KG1 (cell line): ENCODE data around the gene PRR23E.

Source experiments
- DNase-seq: peaks from one replicate; lab custom pipeline; 2025; lab: John Stamatoyannopoulos, UW

PRR23E gene

DNA sequence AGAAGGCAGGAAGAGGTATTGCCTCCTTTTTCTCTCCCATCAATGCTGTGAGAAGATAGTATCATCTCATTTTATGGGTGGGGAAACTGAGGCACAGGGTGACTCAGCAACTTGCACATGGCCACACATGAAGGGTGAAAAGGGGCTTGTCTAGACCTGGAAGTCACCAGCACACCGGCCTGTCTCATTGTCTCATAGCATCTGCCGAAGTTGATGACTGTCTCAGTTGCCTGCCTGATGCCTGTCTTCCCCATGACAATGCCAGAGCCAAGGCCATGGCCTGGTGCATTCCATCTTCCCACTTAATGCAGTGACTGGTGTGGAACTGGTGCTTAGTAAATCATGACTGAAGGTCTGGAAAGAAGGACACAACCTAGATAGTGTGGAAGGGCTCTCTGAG is 27.9 kb upstream of the PRR23E start:
- no peak for DNase-seq

DNA sequence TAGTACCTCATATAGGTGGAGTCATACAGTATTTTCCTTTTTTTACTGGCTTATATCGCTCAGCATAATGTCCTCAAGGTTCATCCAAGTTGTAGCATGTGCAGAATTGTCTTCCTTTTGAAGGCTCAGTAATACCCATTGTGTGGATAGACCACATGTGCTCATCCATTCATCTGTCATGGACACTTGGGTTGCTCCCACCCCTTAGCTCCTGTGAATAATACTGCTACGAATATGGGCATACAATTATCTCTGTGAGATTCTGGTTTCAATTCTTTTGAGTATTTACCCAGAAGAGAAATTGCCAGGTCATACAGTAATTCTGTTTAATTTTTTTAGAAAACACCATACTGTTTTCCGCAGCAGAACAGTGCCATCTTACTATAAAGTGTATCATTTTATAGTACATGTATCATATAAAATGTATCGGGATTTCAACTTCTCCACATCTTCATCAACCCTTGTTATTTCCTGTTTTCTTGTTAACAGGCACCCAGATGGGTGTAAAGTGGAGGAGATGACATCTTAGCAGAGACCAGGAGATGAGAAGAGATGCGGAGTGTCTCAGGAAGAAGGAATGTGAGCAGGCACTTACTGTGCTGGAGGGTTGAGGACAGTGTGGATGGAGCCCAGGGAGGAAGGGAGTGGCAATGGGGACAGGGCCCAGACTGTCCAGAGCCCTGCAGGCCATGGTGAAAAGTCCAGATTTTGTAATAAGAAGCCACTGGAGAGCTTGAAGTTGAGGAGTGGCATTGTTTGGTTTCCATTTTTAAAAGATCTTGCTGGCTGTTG is 27.0 kb upstream of the PRR23E start:
- no peak for DNase-seq

DNA sequence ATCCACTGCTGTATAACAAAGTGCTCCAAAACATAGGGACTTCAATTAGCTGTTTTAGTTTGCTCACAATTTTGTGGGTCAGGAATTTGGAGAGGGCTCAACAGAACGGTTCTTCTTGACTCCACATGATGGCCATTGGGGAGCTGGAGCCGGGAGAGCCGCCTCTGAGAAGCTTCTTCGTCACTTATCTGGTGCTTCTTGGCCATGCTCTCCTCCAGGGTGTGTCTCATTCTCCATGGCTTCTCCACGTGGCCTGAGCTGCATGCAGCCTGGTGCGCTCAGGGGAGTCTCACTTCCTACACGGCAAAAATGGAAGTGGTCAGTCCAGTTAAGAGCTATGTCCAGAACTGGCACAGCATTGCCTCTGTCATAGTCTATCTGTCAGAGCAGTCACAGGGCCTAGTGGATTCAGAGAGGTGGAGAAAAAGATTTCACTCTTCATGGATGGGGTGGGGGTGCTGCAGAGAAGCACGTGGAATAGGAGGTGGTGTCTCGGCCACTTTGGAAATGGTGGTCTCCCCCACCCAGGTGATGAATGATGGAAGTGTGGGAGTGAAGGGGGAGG is 26.3 kb upstream of the PRR23E start:
- DNase-seq = no peak

DNA sequence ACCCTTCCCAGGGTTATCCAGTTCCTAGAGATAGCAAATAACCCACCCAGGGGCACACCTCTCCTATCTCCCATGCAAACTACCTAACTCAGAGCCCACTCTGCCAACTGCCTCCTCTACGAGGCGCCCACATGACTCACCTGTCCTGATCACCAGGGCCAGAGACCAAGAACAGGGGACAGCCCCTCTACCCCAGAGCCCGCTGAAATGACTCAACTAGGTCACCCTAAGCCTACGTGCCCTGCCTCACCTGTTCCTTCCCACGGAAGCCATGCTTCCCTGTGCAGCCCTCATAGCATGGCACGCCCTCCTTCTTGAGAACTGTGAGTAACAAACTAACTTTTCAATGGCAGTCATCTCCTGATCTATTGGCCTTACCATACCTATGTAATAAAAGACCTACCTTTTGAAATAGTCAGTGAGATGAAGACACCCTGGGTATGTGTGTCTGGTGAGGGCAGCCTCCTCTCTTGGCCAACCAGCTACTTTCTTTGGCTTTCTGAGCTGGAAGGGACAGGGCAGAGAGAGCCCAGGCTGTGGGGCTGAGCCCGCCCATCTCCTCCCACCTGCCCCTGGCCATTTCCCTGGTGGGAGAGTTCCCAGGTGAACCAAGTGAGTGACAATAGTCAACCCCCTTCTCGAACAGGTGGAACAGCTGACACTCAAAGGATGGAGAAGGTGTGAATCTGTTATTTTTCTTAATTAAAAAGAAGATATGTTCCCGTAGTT is 25.5 kb upstream of the PRR23E start:
- DNase-seq = no peak

DNA sequence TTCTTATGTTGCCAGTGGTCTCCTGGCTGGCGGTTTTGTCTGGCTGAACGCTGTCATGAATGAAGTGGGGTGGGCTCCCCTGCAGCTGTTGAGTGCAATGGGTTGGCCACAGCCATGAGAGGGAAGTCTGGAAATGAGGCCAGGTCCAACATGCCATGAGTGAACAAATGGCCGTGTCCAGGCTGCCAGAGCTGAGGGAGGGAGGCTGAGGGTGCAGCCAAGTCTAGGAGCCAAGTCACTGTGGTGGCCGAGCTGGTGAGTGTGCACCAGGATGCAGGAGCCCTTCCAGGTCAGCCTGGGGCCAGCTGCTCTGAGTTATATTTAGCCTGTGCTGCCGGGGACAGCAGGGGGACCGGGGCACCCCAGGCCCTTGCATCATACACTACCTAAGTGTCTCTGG is 24.7 kb upstream of the PRR23E start:
- no peak for DNase-seq

DNA sequence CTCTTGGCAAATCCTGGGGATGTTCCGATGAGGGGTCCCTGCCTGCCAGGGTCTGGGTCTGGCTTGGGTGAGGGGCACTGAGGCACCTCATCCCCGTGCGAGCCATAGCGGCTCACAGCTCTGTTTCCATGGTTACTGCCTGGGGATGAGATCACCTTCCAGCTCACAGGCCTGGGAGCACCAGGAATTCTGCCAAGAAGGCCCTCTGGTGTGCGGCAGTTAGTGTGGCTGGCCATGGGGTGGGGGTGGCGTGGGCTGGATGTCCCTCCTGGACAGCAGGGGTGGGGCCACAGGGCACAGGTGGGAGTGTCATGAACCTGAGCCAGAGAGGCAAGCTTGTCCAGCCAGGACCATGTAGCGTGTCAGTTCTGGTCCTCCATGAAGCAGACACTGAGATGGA is 22.1 kb upstream of the PRR23E start:
- no peak for DNase-seq

DNA sequence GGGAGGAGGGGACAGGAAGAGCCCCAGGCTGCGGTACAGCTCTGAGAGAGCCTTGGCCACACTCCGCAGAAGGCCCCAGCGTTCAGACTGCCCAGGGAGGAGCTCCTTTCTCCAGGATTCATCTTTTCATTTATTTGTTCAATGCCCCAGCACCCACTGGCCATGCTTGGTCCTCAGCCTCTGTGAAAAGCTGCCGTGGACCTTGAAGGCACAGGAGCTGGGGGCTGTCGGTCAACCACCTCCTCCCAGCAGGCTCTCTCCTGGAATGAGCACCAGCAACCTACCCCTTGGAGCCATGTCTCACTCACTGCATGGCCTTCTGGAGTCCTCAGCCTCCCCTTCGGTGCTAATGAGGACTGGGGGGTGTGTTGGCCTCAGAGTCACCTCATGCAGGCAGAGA is 21.6 kb upstream of the PRR23E start:
- no peak for DNase-seq

DNA sequence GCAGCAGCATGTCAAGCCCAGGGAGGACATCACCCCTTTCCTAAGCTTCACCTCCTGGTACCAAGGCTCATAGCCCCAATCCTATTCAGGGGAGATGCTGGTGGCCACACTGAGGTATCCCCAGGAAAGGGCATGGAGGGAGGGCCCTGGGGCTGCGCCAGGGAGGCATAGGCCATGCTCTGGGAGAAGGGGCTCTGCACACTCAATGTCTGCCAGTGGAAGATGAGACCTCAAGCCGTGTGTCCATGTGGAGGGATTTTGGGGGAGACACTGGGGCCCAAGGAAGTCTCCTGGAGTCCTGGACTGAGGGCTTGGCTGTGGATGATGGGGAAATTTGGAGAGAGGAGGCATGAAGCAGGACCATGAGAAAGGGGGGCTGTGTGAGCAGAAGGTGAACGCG is 21.2 kb upstream of the PRR23E start:
- DNase-seq = no peak

DNA sequence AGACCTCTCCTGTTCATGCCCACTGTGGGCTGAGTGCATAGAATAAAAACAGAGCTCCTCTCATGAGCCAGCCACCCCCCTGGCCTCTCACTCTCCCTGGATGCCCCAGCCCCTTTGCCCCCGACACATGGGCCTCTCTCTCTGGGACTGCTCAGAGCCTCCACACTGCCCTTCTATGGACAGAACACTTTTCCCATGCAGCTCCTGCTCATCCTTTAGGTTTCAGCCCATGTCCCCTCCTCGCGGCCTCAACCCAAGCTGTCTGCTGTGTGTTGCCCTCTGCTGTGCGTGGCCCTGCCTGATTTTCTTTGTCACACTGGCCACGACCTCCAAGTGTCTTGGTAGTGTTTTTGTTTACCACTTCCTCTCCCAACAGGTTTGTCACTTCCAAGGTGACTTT is 20.7 kb upstream of the PRR23E start:
- no peak for DNase-seq

DNA sequence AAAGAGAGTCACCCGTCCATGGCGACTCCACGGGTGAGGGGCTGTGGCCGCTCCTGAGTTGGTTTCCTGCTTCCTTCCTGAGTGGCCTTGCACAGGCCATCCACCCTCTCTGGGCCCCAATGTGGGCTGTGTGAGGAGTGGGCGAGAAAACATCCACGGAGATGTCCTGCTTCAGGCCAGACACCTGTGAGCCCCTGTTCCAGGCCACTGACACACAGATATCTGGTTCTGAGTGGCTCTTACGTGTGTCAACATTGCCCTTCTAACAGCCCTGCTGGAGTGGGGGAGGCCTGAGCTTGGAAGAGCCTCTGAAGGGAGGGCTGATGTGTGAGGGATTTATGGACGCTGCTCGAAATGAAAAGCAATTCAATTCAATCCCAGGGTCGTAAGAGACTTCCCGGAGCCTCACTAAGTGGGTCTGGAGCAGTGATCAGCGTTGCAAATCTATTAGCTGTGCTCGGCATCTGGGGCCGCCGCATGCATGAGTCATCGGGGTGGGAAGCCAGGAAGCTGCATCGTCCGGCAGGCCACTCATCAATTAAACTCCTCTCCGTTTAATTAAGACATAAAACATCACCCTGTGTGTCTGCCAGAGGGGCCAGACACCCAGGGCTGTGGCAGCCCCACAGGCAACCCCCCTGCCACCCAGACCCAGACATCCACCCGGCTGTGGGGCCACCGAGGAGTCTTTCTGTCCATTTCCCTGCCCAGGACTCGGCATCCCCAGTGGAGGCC is 20.0 kb upstream of the PRR23E start:
- no peak for DNase-seq

DNA sequence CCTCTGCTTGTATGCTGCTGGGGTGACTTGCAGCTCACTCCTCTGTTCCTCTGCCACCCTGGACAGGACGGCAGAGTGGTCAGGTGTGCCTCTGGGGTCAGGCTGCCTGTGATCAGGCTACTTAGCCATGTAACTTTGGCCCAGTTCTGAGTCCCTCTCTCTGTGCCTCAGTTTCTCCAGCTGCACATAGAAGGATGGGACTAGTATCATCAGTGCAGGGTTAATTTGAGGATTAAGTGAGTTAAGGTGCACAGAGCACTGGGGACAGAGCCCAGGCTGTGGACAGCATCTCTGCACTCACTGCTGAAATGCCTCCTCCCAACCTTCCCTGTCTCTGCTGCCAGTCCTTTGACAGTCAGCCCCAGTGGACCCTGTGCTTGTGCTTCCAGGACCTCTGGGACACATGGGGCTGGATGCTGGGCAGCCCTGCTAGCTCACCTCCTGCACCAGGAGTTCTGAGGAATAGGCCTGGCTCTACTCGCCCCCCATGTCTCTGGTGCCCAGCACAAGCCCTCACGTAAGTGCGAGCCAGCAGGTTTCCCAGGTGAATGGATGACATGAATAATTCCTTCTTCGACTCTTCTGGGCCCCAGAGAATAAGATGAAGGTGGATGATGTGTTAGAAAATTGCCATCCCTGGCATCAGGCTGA is 19.3 kb upstream of the PRR23E start:
- no peak for DNase-seq

DNA sequence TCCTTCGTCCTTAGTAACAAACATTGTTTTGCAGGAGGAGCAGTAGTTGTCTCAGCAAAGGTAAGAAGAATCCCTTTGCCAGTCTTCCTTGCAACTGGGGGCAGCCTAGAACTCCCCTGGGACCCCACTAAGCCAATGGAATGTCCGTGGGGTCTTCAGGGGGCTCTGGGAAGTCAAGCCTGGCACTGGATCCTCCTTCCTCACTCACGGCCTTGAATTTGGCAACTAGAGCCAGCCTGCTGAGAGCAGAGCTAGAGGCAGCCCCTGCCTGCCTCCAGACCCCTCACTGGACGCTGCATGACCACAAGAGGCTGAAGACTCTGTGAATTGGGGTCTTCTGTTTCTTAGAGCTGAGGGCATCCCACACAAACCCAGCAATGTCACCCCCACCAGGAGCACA is 18.6 kb upstream of the PRR23E start:
- DNase-seq = no peak

DNA sequence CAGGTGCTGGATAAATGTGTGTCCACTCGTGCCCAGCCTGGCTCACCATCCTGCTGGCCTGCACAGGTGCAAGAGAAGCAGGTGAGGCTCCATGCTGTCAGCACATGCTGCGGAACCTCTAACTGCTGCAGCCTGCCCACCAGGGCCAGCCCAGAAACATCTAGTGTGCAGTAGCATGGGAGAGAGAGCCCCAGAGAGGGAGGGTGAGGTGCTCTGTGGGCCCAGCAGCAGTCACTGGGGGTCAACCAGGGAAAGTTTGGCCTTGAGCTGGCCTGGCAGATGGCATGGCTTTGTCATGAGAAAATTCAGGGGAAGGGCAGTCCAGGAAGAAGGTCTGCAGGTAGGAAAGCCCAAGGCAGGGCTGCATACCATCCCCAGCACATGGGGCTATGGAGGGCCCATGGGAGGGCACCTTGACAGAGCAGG is 18.2 kb upstream of the PRR23E start:
- no peak for DNase-seq

DNA sequence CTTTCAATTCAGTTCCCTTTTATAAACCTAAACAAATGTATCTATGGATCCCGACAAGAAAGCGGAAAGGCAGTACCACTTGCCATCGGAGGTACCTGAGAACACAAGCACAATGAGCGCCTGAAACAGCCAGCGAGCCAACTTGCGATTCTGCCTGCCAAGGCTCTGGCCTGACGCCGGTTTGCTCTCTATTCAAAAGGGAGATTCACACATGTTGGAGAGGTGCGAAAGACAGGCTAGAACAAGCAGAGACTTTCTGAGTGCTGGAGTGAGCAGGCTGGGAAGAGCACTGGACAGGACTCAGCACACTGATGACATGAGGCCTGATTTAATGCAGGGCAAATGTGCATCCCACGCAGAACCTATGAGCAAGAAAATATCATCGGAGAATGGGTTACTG is 17.7 kb upstream of the PRR23E start:
- DNase-seq = no peak

DNA sequence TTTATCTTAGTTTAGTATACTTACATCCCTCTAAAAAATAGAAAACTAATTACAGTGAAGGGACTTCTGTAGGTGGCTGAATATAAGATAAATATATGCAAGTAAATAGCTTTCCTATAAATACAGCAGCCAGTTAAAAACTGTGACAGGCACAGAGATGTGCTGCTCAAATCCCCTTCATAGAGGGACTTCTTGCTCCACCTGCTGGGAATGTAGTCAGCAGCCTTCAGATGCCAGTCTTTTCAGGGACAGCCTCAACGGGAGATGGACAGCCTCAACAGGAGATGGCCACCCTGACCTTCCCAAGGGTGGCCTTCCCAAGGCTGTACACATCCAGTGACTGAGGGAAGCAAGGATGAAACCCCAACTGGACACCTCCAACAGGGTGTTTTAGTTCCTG is 15.7 kb upstream of the PRR23E start:
- no peak for DNase-seq

DNA sequence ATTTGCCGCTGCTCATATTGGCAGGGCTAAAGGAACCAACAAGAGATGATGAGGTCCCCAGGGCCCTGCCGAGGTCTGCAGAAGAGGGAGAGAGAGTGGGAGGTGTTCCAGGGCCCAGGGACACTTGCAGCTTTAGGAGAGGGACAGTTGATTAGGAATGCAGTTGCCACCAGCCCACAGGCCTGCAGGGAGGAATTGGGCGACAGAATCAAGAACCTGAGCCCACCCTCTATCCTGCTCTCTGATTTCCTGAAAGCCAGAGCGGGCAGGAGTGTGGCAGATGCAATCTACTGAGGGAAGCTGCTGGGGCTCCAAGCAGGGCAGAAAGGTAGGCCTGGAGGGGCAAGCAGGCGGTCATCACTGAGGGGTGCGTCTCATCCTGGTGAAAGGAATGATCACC is 12.1 kb upstream of the PRR23E start:
- DNase-seq = no peak

DNA sequence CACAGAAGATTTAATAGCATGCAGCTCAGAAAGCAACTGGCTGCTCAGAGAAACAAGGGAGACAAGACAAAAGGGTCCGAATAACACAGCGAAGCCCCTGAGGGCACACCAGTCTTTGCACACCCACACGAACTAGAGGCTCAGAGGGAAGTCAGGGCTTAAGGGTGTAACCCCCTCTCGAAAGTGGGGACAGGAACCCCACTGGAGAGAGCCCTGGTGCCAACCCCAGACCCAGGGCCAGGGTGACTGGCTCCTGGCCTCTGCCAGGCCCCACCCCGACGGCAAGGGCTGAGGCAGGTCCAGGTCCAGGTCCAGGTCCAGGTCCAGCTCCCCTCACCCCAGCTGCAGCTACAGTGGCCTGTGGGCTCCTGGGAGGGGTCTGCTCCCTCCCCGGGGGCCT is 10.5 kb upstream of the PRR23E start:
- DNase-seq = no peak

DNA sequence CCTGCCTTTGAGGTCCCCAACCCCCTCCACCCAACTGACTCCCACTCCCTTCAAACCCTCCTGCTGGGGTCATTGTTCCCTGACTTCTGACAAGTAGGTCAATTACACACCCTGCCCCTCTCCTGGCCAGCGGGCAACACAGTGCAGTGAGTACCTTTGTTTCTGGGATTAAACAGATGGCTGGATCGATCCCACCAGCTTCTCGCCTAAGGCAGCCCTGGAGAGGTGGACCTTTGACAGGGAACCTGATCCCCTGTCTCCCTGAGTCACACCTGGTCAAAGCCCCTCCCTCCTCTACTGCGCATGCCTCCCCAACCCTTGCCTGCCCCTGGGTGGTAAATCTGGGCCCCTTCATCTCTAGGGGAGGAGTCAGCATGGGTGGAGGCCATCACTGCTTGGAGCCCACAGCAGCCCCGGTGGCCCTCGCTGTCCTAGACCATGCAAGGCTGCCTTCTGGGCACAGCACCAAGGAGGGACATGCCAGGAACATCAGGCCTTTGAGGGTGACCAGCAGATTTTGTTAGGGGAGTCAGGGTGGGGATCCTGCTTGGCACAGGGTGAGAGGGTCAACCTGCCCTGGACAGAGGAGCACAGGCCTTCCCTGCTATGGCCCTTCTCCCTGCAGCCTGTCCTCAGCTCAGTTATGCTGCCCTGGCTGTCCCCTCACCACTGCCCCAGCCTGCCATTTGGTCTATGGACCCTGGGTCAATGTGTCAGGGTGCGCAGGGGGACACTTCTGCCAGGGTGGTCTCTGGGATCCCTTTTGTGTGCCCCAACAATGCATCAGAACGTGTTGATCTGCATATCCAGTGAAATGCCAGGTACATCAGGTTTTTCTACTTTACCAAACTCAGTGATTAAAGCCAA is 9.8 kb upstream of the PRR23E start:
- no peak for DNase-seq

DNA sequence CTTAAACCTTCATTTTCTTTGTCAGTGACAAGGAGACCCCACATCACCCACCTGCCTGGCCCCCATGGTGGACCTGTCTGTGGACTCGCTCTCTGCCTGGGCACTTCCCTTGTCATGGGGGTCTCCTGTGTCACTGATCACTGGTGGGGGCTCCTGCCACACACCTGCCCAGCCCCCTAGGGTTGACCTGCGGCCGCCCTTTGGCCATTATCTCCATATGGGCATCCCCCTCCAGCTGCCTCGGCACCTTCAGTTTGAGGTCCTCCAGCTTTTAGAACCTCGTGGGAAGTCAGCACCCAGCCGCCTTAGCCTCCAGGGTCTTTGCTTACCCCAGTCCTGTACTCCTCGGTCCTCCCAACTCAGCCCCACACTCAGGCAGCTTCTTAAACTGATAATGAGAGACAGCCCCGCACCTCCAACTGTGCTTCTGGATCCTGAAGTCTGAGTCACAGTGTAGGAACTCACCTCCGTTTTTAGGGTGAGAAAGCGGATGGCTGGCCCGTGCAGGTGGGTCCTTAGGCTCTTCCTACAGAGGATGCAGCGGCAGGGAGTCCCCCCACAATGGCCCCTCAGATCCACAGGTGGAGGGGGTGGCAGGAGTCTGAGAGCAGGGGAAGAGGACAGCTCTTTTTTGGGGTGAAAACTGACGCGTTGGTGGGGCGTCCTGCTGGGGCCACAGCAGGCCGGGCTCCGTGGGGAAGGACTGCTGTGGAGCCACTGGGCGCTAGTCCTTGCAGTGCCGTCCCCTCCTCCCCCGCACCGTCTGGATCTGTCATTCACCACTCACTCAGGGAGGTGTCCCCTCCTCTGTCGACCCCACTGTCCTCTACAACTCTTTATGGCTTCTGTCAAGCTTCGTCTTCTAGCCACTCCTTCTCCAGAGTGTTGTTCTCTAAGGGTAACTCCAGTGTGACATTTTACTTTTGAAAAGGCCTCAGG is 8.7 kb upstream of the PRR23E start:
- no peak for DNase-seq

DNA sequence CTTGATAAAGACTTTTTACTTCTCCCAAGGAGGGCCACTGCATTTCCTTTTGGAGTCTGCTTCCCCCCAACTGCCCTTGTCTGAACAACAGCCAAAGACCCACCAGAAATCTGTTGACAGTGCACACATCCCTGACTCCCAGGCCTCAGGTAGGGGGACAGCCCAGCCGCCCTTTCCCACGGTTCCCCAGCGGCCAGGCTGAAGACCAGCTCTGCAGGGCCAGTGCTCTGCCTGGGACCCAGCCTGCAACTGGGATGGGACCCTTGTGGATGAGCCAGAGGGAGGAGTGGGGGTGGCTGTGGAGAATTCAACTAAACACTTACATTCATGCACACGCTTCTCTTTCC is 8.1 kb upstream of the PRR23E start:
- DNase-seq = no peak
